HFFc6 (cell line): Measurements from ENCODE around the gene COPA. TPM values are rescaled to one million over a fixed set of nuclear protein-coding genes. Genes with fewer than 3 reads are reported as not detected.

Source experiments
- DNase-seq: peaks from one replicate; pipeline ENCODE4 v3.0.0-alpha.2; 2018
- H3K27ac Mint-ChIP-seq: 2 replicates; pipeline ENCODE4 v1.8.0; 2020; ENCODE audit warnings: mild to moderate bottlenecking, mixed read lengths
- H3K27me3 Mint-ChIP-seq: 2 replicates; pipeline ENCODE4 v1.8.0; 2021; ENCODE audit warnings: mild to moderate bottlenecking, moderate library complexity, mixed read lengths; ENCODE audit not compliant: insufficient read depth
- H3K36me3 Mint-ChIP-seq: 2 replicates; pipeline ENCODE4 v1.8.0; 2021; ENCODE audit warnings: low read depth, mixed read lengths
- H3K4me1 Mint-ChIP-seq: 2 replicates; pipeline ENCODE4 v1.8.0; 2020; ENCODE audit warnings: low read depth, mixed read lengths
- H3K4me3 Mint-ChIP-seq: 2 replicates; pipeline ENCODE4 v1.8.0; 2020; ENCODE audit warnings: mild to moderate bottlenecking, moderate library complexity, mixed read lengths
- H3K9me3 Mint-ChIP-seq: 2 replicates; pipeline ENCODE4 v1.8.0; 2020; ENCODE audit warnings: mild to moderate bottlenecking, mixed read lengths
- CTCF ChIP-seq: fragments of 200-600 bp; sonication (generic); IDR thresholded peaks from 2 replicates; pipeline ENCODE4 v1.5.0; 2021; ENCODE audit warnings: antibody characterized with exemption, mild to moderate bottlenecking
- total RNA-seq, 6 experiments: library from RNA; stranded (reverse); fragmentation: NEBNext Ultra II Directional; extraction: Animal tissue kit (Norgen Biotek cat#: 25700); gene quantifications; 2 replicates in 1 of 6; 3 replicates in 5 of 6; pipeline ENCODE4 v1.2.3, GENCODE V29; 2021

Gene COPA
- total RNA-seq, 6 experiments from 2014 or later = 218 to 257 (median 249) TPM

- peaks cover 7% of the 10 kb centered on the region; the same call in 1 of the 2 replicates for H3K4me1 Mint-ChIP-seq
- H3K36me3 Mint-ChIP-seq = peaks cover 42% of the 10 kb centered on the region
- no peaks in the 10 kb centered on the region for H3K9me3 Mint-ChIP-seq
- H3K4me3 Mint-ChIP-seq = no peak overlapping the region
- no peak for DNase-seq
- H3K27me3 Mint-ChIP-seq = no peaks in the 10 kb centered on the region
- no peak overlapping the region for H3K27ac Mint-ChIP-seq
- peak; percentile 74 for TF ChIP-seq CTCF
Measured at GRCh38 chr1:160354388-160354985, 11.4 kb upstream of the COPA start.

- H3K4me3 Mint-ChIP-seq = no peak overlapping the region
- peaks cover 33% of the 10 kb centered on the region for H3K36me3 Mint-ChIP-seq
- H3K4me1 Mint-ChIP-seq = peaks cover 7% of the 10 kb centered on the region; the same call in 1 of the 2 replicates
- DNase-seq = peak; percentile 49
- TF ChIP-seq CTCF = no peak
- no peaks in the 10 kb centered on the region for H3K9me3 Mint-ChIP-seq
- H3K27me3 Mint-ChIP-seq = no peaks in the 10 kb centered on the region
- no peak overlapping the region for H3K27ac Mint-ChIP-seq
Measured at GRCh38 chr1:160353223-160353622, 10.2 kb upstream of the COPA start.

- peaks cover 1% of the 10 kb centered on the region; the same call in 1 of the 2 replicates for H3K4me1 Mint-ChIP-seq
- peaks cover 33% of the 10 kb centered on the region for H3K36me3 Mint-ChIP-seq
- TF ChIP-seq CTCF = no peak
- no peak overlapping the region for H3K4me3 Mint-ChIP-seq
- H3K27me3 Mint-ChIP-seq = no peaks in the 10 kb centered on the region
- no peak overlapping the region for H3K27ac Mint-ChIP-seq
- DNase-seq = no peak
- no peaks in the 10 kb centered on the region for H3K9me3 Mint-ChIP-seq
Measured at GRCh38 chr1:160352555-160352954, 9.5 kb upstream of the COPA start.

- Mint-ChIP-seq H3K4me3 (no peak overlapping the region), H3K9me3 (no peaks in the 10 kb centered on the region), H3K4me1 (no peaks in the 10 kb centered on the region), H3K36me3 (peaks cover 28% of the 10 kb centered on the region), H3K27ac (no peak overlapping the region), H3K27me3 (no peaks in the 10 kb centered on the region; the same call in 1 of the 2 replicates)
- no peak for TF ChIP-seq CTCF
- DNase-seq = no peak
Measured at GRCh38 chr1:160351629-160352028, 8.6 kb upstream of the COPA start.

- H3K27ac Mint-ChIP-seq = no peak overlapping the region
- no peak overlapping the region for H3K4me3 Mint-ChIP-seq
- no peak for DNase-seq
- peaks cover 10% of the 10 kb centered on the region for H3K4me1 Mint-ChIP-seq
- peaks cover 20% of the 10 kb centered on the region for H3K36me3 Mint-ChIP-seq
- no peak for TF ChIP-seq CTCF
- H3K9me3 Mint-ChIP-seq = no peaks in the 10 kb centered on the region
- H3K27me3 Mint-ChIP-seq = peaks cover 2% of the 10 kb centered on the region; the same call in 1 of the 2 replicates
Measured at GRCh38 chr1:160346958-160347357, 3.9 kb upstream of the COPA start.
